ENCODE measurements around the gene SKAP1.

- TF ChIP-seq, protein P1, sequence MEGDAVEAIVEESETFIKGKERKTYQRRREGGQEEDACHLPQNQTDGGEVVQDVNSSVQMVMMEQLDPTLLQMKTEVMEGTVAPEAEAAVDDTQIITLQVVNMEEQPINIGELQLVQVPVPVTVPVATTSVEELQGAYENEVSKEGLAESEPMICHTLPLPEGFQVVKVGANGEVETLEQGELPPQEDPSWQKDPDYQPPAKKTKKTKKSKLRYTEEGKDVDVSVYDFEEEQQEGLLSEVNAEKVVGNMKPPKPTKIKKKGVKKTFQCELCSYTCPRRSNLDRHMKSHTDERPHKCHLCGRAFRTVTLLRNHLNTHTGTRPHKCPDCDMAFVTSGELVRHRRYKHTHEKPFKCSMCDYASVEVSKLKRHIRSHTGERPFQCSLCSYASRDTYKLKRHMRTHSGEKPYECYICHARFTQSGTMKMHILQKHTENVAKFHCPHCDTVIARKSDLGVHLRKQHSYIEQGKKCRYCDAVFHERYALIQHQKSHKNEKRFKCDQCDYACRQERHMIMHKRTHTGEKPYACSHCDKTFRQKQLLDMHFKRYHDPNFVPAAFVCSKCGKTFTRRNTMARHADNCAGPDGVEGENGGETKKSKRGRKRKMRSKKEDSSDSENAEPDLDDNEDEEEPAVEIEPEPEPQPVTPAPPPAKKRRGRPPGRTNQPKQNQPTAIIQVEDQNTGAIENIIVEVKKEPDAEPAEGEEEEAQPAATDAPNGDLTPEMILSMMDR (IDR thresholded peaks at IDR 0.05): no peak
- TF ChIP-seq POLR2A (IDR thresholded peaks at IDR 0.05): no peak
Measured at GRCh38 chr17:48254896-48255295, 175.1 kb downstream of the SKAP1 start.

All from heart left ventricle (tissue), 13 donors.